SH-SY5Y (cell line): Measurements from ENCODE around the gene TMEM120B.

Source experiments
- GATA2 ChIP-seq: IDR thresholded peaks from 2 replicates; pipeline ENCODE4 v1.6.1; 2011; ENCODE audit warnings: mild to moderate bottlenecking, low read depth, low read length
- GATA3 ChIP-seq: IDR thresholded peaks from 2 replicates; pipeline ENCODE4 v1.6.1; 2011; ENCODE audit warnings: low read depth, mild to moderate bottlenecking, low read length, moderate library complexity

- TF ChIP-seq GATA2 = no peak
- TF ChIP-seq GATA3 = no peak
Measured at GRCh38 chr12:121810833-121811433, 98.4 kb downstream of the TMEM120B start.
